ENCODE measurements around the gene FAM89B. TPM values are rescaled to one million over a fixed set of nuclear protein-coding genes. Genes with fewer than 3 reads are reported as not detected.

FAM89B gene
- total RNA-seq, 1 donor from 2014 or later = 47.5 TPM

- Histone ChIP-seq H3K36me3 (ENCODE audit: insufficient read depth, low read length) (peaks cover 17% of the 10 kb centered on the region), H3K79me2 (ENCODE audit: insufficient read depth, low read length) (no peaks in the 10 kb centered on the region), H3K9me3 (ENCODE audit: insufficient read depth, low read depth, low read length) (no peaks in the 10 kb centered on the region), H3K4me2 (ENCODE audit: low read length) (no peak overlapping the region), H3K27me3 (ENCODE audit: insufficient read depth, low read length) (no peaks in the 10 kb centered on the region), H4K20me1 (ENCODE audit: insufficient read depth, low read length) (peaks cover 73% of the 10 kb centered on the region), H3K9ac (ENCODE audit: low read length) (no peak overlapping the region), H3K4me3 (ENCODE audit: insufficient read depth, low read depth, low read length) (no peak overlapping the region), H3K27ac (ENCODE audit: low read depth, low read length) (no peak overlapping the region), H2AFZ (ENCODE audit: low read depth, low read length) (no peak overlapping the region), H3K4me1 (ENCODE audit: insufficient read depth, low read length) (peaks cover 8% of the 10 kb centered on the region)
- Mint-ChIP-seq H3K9me3 (ENCODE audit: unreplicated experiment) (no peaks in the 10 kb centered on the region), H3K4me1 (ENCODE audit: low read depth, unreplicated experiment) (peaks cover 2% of the 10 kb centered on the region), H3K27ac (ENCODE audit: unreplicated experiment) (no peak overlapping the region), H3K36me3 (ENCODE audit: low read depth, unreplicated experiment) (peaks cover 12% of the 10 kb centered on the region), H3K4me3 (ENCODE audit: unreplicated experiment) (no peak overlapping the region), H3K27me3 (ENCODE audit: low read depth, unreplicated experiment) (no peaks in the 10 kb centered on the region)
- no peak for FAIRE-seq
- no peak for TF ChIP-seq CTCF (IDR thresholded peaks at IDR 0.05; ENCODE audit: insufficient read depth, low read depth, low read length)
- no peak for TF ChIP-seq EZH2 (IDR thresholded peaks at IDR 0.05; ENCODE audit: insufficient read depth, low read length)
- no peak for DNase-seq (ENCODE audit: low read depth)
Observed at GRCh38 chr11:65536412-65537295, 35.7 kb upstream of the FAM89B start.

- Histone ChIP-seq H3K9ac (ENCODE audit: low read length) (no peak overlapping the region), H3K9me3 (ENCODE audit: insufficient read depth, low read depth, low read length) (no peaks in the 10 kb centered on the region), H3K79me2 (ENCODE audit: insufficient read depth, low read length) (no peaks in the 10 kb centered on the region), H3K4me1 (ENCODE audit: insufficient read depth, low read length) (peaks cover 8% of the 10 kb centered on the region), H3K36me3 (ENCODE audit: insufficient read depth, low read length) (peaks cover 17% of the 10 kb centered on the region), H4K20me1 (ENCODE audit: insufficient read depth, low read length) (peaks cover 76% of the 10 kb centered on the region), H3K27ac (ENCODE audit: low read depth, low read length) (no peak overlapping the region), H3K27me3 (ENCODE audit: insufficient read depth, low read length) (no peaks in the 10 kb centered on the region), H3K4me3 (ENCODE audit: insufficient read depth, low read depth, low read length) (no peak overlapping the region), H2AFZ (ENCODE audit: low read depth, low read length) (no peak overlapping the region), H3K4me2 (ENCODE audit: low read length) (no peak overlapping the region)
- no peak for DNase-seq (ENCODE audit: low read depth)
- Mint-ChIP-seq H3K4me1 (ENCODE audit: low read depth, unreplicated experiment) (peaks cover 4% of the 10 kb centered on the region), H3K27ac (ENCODE audit: unreplicated experiment) (no peak overlapping the region), H3K36me3 (ENCODE audit: low read depth, unreplicated experiment) (peaks cover 12% of the 10 kb centered on the region), H3K9me3 (ENCODE audit: unreplicated experiment) (no peaks in the 10 kb centered on the region), H3K27me3 (ENCODE audit: low read depth, unreplicated experiment) (no peaks in the 10 kb centered on the region), H3K4me3 (ENCODE audit: unreplicated experiment) (no peak overlapping the region)
- TF ChIP-seq EZH2 (IDR thresholded peaks at IDR 0.05; ENCODE audit: insufficient read depth, low read length) = no peak
- no peak for TF ChIP-seq CTCF (IDR thresholded peaks at IDR 0.05; ENCODE audit: insufficient read depth, low read depth, low read length)
- FAIRE-seq = no peak
Observed at GRCh38 chr11:65537296-65537597, 35.1 kb upstream of the FAM89B start.

- H3K27ac Mint-ChIP-seq (ENCODE audit: unreplicated experiment) = no peak overlapping the region
- peaks cover 73% of the 10 kb centered on the region for H4K20me1 ChIP-seq (ENCODE audit: insufficient read depth, low read length)
Observed at GRCh38 chr11:65537620-65538231, 34.6 kb upstream of the FAM89B start.

More at GRCh38 chr11:65537620-65538231, 34.6 kb upstream of the FAM89B start:
- Mint-ChIP-seq H3K9me3 (ENCODE audit: unreplicated experiment) (no peaks in the 10 kb centered on the region), H3K36me3 (ENCODE audit: low read depth, unreplicated experiment) (peaks cover 8% of the 10 kb centered on the region), H3K4me3 (ENCODE audit: unreplicated experiment) (no peak overlapping the region), H3K27me3 (ENCODE audit: low read depth, unreplicated experiment) (peaks cover 2% of the 10 kb centered on the region), H3K4me1 (ENCODE audit: low read depth, unreplicated experiment) (peaks cover 4% of the 10 kb centered on the region)
- Histone ChIP-seq H3K9ac (ENCODE audit: low read length) (no peak overlapping the region), H3K27ac (ENCODE audit: low read depth, low read length) (no peak overlapping the region), H3K79me2 (ENCODE audit: insufficient read depth, low read length) (no peaks in the 10 kb centered on the region), H3K36me3 (ENCODE audit: insufficient read depth, low read length) (peaks cover 19% of the 10 kb centered on the region), H3K9me3 (ENCODE audit: insufficient read depth, low read depth, low read length) (no peaks in the 10 kb centered on the region), H2AFZ (ENCODE audit: low read depth, low read length) (no peak overlapping the region), H3K4me2 (ENCODE audit: low read length) (no peak overlapping the region), H3K4me1 (ENCODE audit: insufficient read depth, low read length) (peaks cover 8% of the 10 kb centered on the region), H3K27me3 (ENCODE audit: insufficient read depth, low read length) (no peaks in the 10 kb centered on the region), H3K4me3 (ENCODE audit: insufficient read depth, low read depth, low read length) (no peak overlapping the region)
- TF ChIP-seq EZH2 (IDR thresholded peaks at IDR 0.05; ENCODE audit: insufficient read depth, low read length) (no peak), CTCF (IDR thresholded peaks at IDR 0.05; ENCODE audit: insufficient read depth, low read depth, low read length) (no peak)
- FAIRE-seq (no peak), DNase-seq (ENCODE audit: low read depth) (no peak)

All from astrocyte (in vitro differentiated cells and primary cell).